Breast epithelium (tissue), 3 donors: ENCODE results near the gene NOP53.

ENCODE experiments used
- CTCF ChIP-seq, 3 donors: fragments of 450-650 bp; IDR thresholded peaks; one replicate each; pipeline ENCODE4 v1.5.1; 2016 to 2017; ENCODE audit warnings: antibody characterized with exemption in 3 of 3, mild to moderate bottlenecking in 3 of 3, moderate library complexity in 3 of 3
- POLR2A ChIP-seq: fragments of 450-650 bp; IDR thresholded peaks from one replicate; pipeline ENCODE4 v1.6.1; 2016; ENCODE audit warnings: antibody characterized with exemption, mild to moderate bottlenecking, moderate library complexity
- POLR2AphosphoS5 ChIP-seq, 3 donors: sonication (generic); formaldehyde crosslinking; IDR thresholded peaks; one replicate each; pipeline ENCODE4 v1.6.1; 2017; ENCODE audit warnings: antibody characterized with exemption in 3 of 3

GRCh38 chr19:47730910-47731309 is 14.4 kb upstream of the NOP53 start:
- TF ChIP-seq CTCF (IDR thresholded peaks at IDR 0.05), result no peak
- TF ChIP-seq POLR2AphosphoS5 (IDR thresholded peaks at IDR 0.05), result no peak
- no peak for TF ChIP-seq POLR2A
